Subcutaneous abdominal adipose tissue (tissue), 5 donors: ENCODE measurements around the gene MKLN1.

Experiments
- H3K27ac ChIP-seq: one replicate; pipeline ENCODE4 v1.7.0; 2013; ENCODE audit warnings: low read depth, mild to moderate bottlenecking, inconsistent platforms, low read length, moderate library complexity
- H3K27me3 ChIP-seq, 5 donors: one replicate each; pipeline ENCODE4 v1.7.0; 2013; ENCODE audit warnings: low read length in 5 of 5, inconsistent platforms in 1 of 5; ENCODE audit not compliant: control insufficient read depth in 5 of 5, insufficient read depth in 4 of 5
- H3K36me3 ChIP-seq, 5 donors: one replicate each; pipeline ENCODE4 v1.7.0; 2013; ENCODE audit warnings: low read length in 5 of 5; ENCODE audit not compliant: control insufficient read depth in 5 of 5, insufficient read depth in 5 of 5
- H3K4me1 ChIP-seq, 5 donors: one replicate each; pipeline ENCODE4 v1.7.0; 2013; ENCODE audit warnings: low read length in 5 of 5, mild to moderate bottlenecking in 3 of 5, moderate library complexity in 1 of 5; ENCODE audit not compliant: control insufficient read depth in 5 of 5, insufficient read depth in 5 of 5
- H3K4me3 ChIP-seq, 5 donors: one replicate each; pipeline ENCODE4 v1.7.0; 2013; ENCODE audit warnings: low read length in 5 of 5, low read depth in 1 of 5
- H3K9ac ChIP-seq, 5 donors: one replicate each; pipeline ENCODE4 v1.7.0; 2013; ENCODE audit warnings: low read length in 5 of 5, mild to moderate bottlenecking in 4 of 5, moderate library complexity in 3 of 5
- H3K9me3 ChIP-seq, 5 donors: one replicate each; pipeline ENCODE4 v1.7.0; 2013; ENCODE audit warnings: low read length in 5 of 5; ENCODE audit not compliant: control insufficient read depth in 5 of 5
- donor health status: healthy.
- donor health status: healthy.
- donor health status: healthy.
- donor health status: healthy.
- donor health status: healthy.

MKLN1 gene

DNA sequence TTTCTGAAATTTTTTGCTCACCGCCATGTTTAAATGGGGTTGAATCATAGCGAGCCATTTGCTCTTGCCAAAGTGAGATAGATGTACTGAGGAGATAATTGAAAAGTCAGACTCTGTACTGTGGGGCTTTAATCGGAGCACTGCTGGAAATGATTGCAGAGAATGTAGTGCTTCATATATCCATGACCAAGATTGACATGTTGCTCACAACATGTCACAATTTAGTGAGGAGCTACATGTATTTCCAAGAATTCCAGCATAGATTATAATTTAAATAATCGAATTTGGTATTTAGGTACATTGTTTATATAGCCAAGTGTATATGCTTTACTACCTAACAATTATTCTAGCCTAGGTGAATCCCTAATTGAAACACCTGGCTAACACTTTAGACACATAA lies 162.2 kb downstream of the MKLN1 start:
- Histone ChIP-seq H3K9me3 (no peaks in the 10 kb centered on the region), H3K4me3 (no peak overlapping the region), H3K36me3 (peaks cover 5 to 37% (median 8%) of the 10 kb centered on the region in 5 donors), H3K9ac (no peak overlapping the region), H3K27me3 (no peaks in the 10 kb centered on the region), H3K27ac (no peak overlapping the region), H3K4me1 (peaks cover 0 to 9% (median 0%) of the 10 kb centered on the region in 5 donors)

- peaks cover 4 to 23% (median 7%) of the 10 kb centered on the region in 5 donors for H3K36me3 ChIP-seq
- no peaks in the 10 kb centered on the region for H3K9me3 ChIP-seq
- H3K9ac ChIP-seq, result no peak overlapping the region
- H3K27ac ChIP-seq, result no peak overlapping the region
- H3K27me3 ChIP-seq, result no peaks in the 10 kb centered on the region
- H3K4me3 ChIP-seq, result no peak overlapping the region
- H3K4me1 ChIP-seq, result peaks cover 1 to 10% (median 4%) of the 10 kb centered on the region in 5 donors
These were observed 165.4 kb downstream of the MKLN1 start for GRCh38 chr7:131493081-131493480.

- Histone ChIP-seq H3K27ac (no peak overlapping the region), H3K9ac (no peak overlapping the region), H3K36me3 (peaks cover 4 to 21% (median 7%) of the 10 kb centered on the region in 5 donors), H3K9me3 (no peaks in the 10 kb centered on the region), H3K4me1 (peaks cover 3 to 15% (median 9%) of the 10 kb centered on the region in 5 donors), H3K4me3 (no peak overlapping the region), H3K27me3 (no peaks in the 10 kb centered on the region)
These were observed 165.9 kb downstream of the MKLN1 start for GRCh38 chr7:131493581-131493980.

DNA sequence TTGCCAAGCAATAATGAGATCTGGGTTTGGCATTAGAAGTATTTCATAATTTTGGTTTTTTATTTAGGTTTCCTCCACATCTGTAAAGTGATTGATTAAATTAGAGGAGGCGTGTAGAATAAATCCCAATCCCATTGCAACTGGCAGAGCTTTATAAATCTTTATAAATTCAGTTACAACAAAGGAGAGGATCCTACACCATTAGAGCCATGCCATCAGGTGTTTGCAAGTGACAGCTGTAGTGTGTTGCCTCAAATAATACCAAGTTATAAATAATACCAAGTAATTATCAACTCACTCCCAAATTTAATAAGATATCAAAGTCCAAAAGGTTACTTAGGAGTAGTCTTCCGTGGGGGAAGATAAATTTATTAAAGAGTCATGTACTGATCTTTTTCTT lies 166.5 kb downstream of the MKLN1 start:
- Histone ChIP-seq H3K4me3 (no peak overlapping the region), H3K36me3 (peaks cover 4 to 21% (median 7%) of the 10 kb centered on the region in 5 donors), H3K4me1 (peaks cover 3 to 16% (median 10%) of the 10 kb centered on the region in 5 donors), H3K9me3 (no peaks in the 10 kb centered on the region), H3K9ac (no peak overlapping the region), H3K27me3 (no peaks in the 10 kb centered on the region), H3K27ac (no peak overlapping the region)

DNA sequence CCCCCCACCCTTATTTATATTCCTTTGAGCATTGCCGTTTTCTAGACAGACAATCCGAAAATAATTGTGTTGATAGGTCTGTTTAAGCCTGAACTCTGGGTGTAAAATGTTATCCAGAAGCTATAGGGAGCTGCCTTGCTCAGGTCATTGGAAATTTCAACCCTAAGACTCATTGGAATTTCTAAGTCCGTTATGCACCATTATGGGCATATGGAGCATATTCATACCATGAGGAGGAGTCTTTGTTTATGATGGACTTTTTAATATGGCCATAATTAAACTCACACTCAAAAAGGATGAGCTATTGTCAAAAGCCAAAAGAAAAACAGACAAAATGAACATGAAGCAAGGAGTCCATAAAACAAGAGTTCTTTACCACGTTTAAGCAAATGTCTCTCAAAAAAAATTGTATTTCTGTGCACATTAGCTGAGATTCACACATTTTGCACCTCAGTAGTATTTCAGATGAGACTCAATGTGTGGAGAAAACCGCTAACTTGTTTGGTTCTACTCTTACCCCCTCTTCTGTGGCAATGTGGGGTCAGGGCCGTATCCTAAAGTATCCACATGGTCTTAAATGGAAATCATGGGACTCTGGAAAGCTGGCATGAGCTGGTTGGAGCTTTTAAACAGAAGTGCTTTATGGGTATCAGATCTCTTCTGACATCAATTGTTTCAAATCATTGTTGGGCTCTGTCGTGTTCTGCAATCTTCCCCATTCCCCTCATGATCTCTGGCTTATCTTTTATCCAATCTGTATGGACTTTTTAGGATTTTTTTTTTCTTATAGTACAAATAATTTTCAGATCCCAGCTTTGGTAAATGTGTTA lies 168.2 kb downstream of the MKLN1 start:
- H3K4me1 ChIP-seq, result peaks cover 3 to 16% (median 10%) of the 10 kb centered on the region in 5 donors
- H3K27ac ChIP-seq, result no peak overlapping the region
- no peak overlapping the region for H3K4me3 ChIP-seq
- peaks cover 7 to 17% (median 11%) of the 10 kb centered on the region in 5 donors for H3K36me3 ChIP-seq
- H3K9ac ChIP-seq, result no peak overlapping the region
- H3K27me3 ChIP-seq, result no peaks in the 10 kb centered on the region
- no peaks in the 10 kb centered on the region for H3K9me3 ChIP-seq

GRCh38 chr7:131497454-131497853 lies 169.8 kb downstream of the MKLN1 start:
- Histone ChIP-seq H3K4me3 (no peak overlapping the region), H3K4me1 (peaks cover 3 to 17% (median 11%) of the 10 kb centered on the region in 5 donors), H3K27me3 (no peaks in the 10 kb centered on the region), H3K9me3 (no peaks in the 10 kb centered on the region), H3K9ac (no peak overlapping the region), H3K36me3 (peaks cover 7 to 17% (median 11%) of the 10 kb centered on the region in 5 donors), H3K27ac (peak overlapping the region; percentile 57)

DNA sequence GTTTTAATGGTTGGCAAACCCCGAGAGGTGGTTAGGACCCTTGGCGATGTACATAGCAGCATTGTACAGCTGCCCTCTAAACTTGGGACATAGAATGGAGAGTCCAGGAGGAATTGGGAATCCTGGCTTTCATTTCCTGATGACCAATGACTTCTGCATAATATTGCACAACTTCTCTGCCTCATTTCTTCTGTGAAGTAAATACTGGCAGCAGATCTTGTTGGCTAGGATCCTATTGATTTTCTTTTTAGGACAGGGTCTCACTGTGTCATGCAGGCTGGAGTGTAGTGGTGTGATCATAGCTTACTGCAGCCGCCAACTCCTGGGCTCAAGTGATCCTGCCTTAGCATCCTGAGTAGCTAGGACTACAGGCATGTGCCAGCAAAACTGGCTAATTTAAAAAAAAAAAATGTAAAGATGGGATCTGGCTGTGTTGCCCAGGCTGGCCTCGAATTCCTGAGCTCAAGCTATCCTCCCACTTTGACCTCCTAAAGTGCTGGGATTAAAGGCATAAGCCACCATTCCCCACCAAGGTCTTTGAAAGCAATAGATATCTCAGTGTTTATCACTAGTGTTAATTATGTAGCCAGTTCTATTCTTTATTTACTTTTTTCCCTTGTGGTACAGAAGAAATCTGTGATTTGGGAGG lies 170.7 kb downstream of the MKLN1 start:
- peaks cover 7 to 21% (median 11%) of the 10 kb centered on the region in 5 donors for H3K36me3 ChIP-seq
- no peaks in the 10 kb centered on the region for H3K9me3 ChIP-seq
- H3K4me1 ChIP-seq, result peaks cover 11 to 26% (median 21%) of the 10 kb centered on the region in 5 donors
- H3K9ac ChIP-seq, result no peak overlapping the region
- peak overlapping the region; percentile 57 for H3K27ac ChIP-seq
- no peak overlapping the region for H3K4me3 ChIP-seq
- no peaks in the 10 kb centered on the region for H3K27me3 ChIP-seq

GRCh38 chr7:131499801-131500200 lies 172.1 kb downstream of the MKLN1 start:
- no peaks in the 10 kb centered on the region for H3K27me3 ChIP-seq
- H3K4me1 ChIP-seq, result peaks cover 15 to 31% (median 28%) of the 10 kb centered on the region in 5 donors
- H3K9ac ChIP-seq, result no peak overlapping the region
- no peak overlapping the region for H3K27ac ChIP-seq
- peaks cover 3 to 32% (median 11%) of the 10 kb centered on the region in 5 donors for H3K36me3 ChIP-seq
- no peaks in the 10 kb centered on the region for H3K9me3 ChIP-seq
- H3K4me3 ChIP-seq, result no peak overlapping the region

DNA sequence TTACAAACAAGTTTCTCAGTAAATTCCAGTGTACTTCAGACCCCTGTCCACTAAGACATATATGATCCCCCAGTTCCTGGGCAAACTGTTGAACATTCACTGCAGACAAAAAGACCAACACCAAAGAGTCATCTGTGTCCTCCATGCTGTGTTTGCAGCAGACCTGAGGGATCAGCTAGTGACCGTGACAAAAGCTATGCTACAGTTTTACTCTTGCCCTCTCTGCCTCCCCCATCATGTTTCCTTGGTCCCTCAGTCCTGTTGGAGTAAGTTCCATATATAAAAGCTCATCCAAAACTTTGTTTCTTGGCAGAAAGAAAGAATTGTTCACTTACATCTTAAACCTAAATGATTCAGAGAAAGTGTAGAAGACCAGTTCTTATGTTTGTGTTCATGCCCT lies 172.7 kb downstream of the MKLN1 start:
- no peak overlapping the region for H3K27ac ChIP-seq
- H3K4me1 ChIP-seq, result peaks cover 15 to 31% (median 28%) of the 10 kb centered on the region in 5 donors
- H3K27me3 ChIP-seq, result no peaks in the 10 kb centered on the region
- no peaks in the 10 kb centered on the region for H3K9me3 ChIP-seq
- H3K9ac ChIP-seq, result no peak overlapping the region
- no peak overlapping the region for H3K4me3 ChIP-seq
- H3K36me3 ChIP-seq, result peaks cover 3 to 35% (median 11%) of the 10 kb centered on the region in 5 donors

DNA sequence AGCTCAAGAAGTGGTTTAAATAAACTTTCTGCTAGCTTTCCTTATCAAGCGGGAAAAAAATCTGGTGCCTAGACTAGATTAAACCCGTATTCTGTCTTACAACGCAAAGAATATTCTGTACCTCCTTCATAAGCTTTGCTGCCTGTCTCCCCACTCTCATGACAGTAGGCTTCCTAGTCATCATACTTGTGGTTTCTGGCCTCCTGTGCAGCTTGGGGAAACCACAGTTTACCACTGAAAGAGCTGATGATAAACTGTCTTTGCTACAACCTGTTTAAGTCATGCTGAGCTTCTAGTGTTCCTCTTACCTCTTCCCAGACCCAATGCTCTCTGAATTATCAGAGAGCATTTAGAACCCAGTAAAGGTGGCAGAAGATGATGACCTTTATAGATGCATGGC lies 173.7 kb downstream of the MKLN1 start:
- no peaks in the 10 kb centered on the region for H3K9me3 ChIP-seq
- peaks cover 15 to 31% (median 28%) of the 10 kb centered on the region in 5 donors for H3K4me1 ChIP-seq
- H3K4me3 ChIP-seq, result no peak overlapping the region
- no peak overlapping the region for H3K9ac ChIP-seq
- H3K27ac ChIP-seq, result no peak overlapping the region
- peaks cover 3 to 39% (median 19%) of the 10 kb centered on the region in 5 donors for H3K36me3 ChIP-seq
- H3K27me3 ChIP-seq, result no peaks in the 10 kb centered on the region
